ENCODE results near the gene CDK2. TPM values are rescaled to one million over a fixed set of nuclear protein-coding genes. Genes with fewer than 3 reads are reported as not detected.

Gene CDK2
- total RNA-seq, 1 donor from 2014 or later, result 26.0 TPM

DNA sequence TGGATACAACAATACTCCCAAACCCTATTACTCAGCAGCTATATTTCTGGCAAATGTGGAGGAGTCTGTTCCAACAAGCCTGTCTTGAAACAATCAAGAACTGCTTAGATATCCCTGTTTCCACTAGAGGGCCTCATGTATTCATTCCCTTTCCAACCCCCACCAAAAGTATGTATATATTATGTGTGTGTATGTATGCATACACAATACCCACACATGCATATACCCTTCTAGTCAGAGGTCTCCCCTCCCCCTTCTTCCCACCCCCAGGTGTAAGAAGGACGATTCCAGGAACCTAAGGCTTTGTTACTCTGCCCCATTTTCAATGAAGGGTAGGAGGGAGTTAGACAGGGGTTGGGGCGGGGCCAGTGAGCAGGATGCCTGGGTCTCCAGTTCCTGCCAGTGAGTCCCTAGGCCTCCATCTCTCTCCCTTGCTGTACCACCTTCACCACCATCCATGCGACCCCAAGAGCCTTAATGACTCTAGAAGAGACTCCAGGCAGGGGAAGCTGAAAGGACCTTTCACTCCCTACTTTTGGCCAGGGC is 35.8 kb upstream of the CDK2 start, which contains the start of gene DGKA:
Gene DGKA (plus strand): TSS at position 392 of the 546 bp plus-strand sequence. CDS start 5,342 bp downstream, outside the sequence.
- TF ChIP-seq POLR2AphosphoS5 (IDR thresholded peaks at IDR 0.05; ENCODE audit: insufficient read depth in 1 of 2, low read depth in 1 of 2), result peak in 1 of 2 donors; percentile 29
- TF ChIP-seq, protein P1, sequence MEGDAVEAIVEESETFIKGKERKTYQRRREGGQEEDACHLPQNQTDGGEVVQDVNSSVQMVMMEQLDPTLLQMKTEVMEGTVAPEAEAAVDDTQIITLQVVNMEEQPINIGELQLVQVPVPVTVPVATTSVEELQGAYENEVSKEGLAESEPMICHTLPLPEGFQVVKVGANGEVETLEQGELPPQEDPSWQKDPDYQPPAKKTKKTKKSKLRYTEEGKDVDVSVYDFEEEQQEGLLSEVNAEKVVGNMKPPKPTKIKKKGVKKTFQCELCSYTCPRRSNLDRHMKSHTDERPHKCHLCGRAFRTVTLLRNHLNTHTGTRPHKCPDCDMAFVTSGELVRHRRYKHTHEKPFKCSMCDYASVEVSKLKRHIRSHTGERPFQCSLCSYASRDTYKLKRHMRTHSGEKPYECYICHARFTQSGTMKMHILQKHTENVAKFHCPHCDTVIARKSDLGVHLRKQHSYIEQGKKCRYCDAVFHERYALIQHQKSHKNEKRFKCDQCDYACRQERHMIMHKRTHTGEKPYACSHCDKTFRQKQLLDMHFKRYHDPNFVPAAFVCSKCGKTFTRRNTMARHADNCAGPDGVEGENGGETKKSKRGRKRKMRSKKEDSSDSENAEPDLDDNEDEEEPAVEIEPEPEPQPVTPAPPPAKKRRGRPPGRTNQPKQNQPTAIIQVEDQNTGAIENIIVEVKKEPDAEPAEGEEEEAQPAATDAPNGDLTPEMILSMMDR (IDR thresholded peaks at IDR 0.05), result peak in 2 of 3 experiments; percentile 36 to 51
- TF ChIP-seq POLR2A (IDR thresholded peaks at IDR 0.05), result no peak
- intact Hi-C loops (cut with DNase I), result loop anchor here (5.0 kb wide), 2 partner anchors 104 to 204 kb away; partner anchors contain the start of genes CD63 and DNAJC14
- peaks cover 80% of the 10 kb centered on the region for H3K4me1 ChIP-seq
- H3K9me3 ChIP-seq, result no peaks in the 10 kb centered on the region
- no peaks in the 10 kb centered on the region for H3K27me3 ChIP-seq
- H3K27ac ChIP-seq, result peak within 1 kb of the TSS; percentile 94
- H3K36me3 ChIP-seq, result no peaks in the 10 kb centered on the region
- no peak for DNase-seq (ENCODE audit: extremely low spot score in 2 of 2)
- H3K4me3 ChIP-seq, result peak within 1 kb of the TSS; percentile 59 to 92

DNA sequence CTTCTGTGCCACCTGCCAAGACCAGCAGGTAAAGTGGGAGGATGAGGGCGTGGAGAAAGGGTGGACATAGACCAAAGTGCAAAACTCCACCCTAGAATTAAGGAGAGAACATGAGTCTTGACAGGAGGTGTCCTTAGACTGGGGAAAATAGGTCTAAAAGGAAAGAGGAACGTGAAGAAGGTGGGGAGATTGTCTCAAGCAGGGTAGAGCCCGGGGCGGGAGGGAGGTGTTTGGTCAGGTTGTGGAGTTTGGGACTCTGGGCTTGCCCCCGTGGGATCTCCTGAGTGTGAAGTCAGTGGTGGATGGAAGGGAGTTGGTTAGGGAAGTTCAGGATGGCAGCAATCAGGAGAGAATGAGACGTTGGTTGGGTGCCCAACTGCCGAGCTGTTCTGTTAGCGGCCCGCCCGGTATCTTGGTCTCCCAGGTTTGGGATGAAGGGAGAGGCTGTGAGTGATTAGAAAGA is 35.3 kb upstream of the CDK2 start:
- Histone ChIP-seq H3K4me3 (peak overlapping the region; percentile 59 to 92), H3K9me3 (no peaks in the 10 kb centered on the region), H3K27ac (peak overlapping the region; percentile 94), H3K4me1 (peaks cover 78% of the 10 kb centered on the region), H3K36me3 (no peaks in the 10 kb centered on the region), H3K27me3 (no peaks in the 10 kb centered on the region)
- intact Hi-C loops (cut with DNase I), result loop anchor here (5.0 kb wide), 2 partner anchors 104 to 204 kb away; partner anchors contain the start of genes CD63 and DNAJC14
- DNase-seq (ENCODE audit: extremely low spot score in 2 of 2), result no peak
- TF ChIP-seq POLR2AphosphoS5 (IDR thresholded peaks at IDR 0.05; ENCODE audit: insufficient read depth in 1 of 2, low read depth in 1 of 2), result no peak
- TF ChIP-seq, protein P1 (IDR thresholded peaks at IDR 0.05), result no peak
- TF ChIP-seq POLR2A (IDR thresholded peaks at IDR 0.05), result no peak

DNA sequence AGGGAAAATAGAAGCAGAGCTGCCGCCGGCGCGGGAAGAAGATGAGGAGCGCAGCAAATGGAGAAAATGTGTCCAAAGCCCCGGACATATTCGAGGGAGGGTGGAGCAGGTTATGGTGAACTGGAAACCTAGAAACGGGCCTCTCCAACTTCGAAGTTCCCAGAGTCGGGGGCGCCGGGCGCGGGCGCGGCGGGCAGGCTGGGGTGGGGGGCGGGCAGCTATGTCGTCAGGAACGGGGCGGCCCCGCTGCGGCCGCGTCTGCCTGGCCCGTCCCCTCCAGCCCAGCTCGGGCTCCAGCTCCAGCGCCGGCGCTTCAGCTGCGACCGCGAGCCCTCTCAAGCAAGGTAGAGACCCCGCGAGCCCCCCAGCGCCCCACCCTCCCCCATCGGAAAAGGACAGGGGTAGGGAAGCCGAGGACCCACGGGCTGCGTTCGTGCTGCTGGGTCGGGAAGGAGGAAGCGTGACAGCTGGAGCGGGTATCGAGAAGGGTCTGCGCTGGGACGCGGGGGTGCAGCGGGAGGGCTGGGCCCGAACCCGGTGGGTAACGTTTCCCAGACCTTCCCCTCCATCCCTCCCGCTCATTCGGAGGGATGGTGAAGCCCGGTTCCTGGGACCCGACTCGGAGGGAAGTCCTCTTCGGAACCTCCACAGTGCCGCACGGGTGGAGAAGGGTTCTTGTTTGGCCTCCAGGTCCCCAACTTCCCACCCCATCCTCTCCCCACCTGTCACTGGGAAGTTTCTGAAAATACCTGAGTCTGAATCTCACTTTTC is 34.7 kb upstream of the CDK2 start:
- H3K36me3 ChIP-seq, result no peaks in the 10 kb centered on the region
- TF ChIP-seq, protein P1 (IDR thresholded peaks at IDR 0.05), result no peak
- peak in 1 of 2 donors; percentile 64 for TF ChIP-seq POLR2AphosphoS5 (IDR thresholded peaks at IDR 0.05; ENCODE audit: insufficient read depth in 1 of 2, low read depth in 1 of 2)
- H3K4me3 ChIP-seq, result peak overlapping the region; percentile 59 to 92
- no peaks in the 10 kb centered on the region for H3K9me3 ChIP-seq
- no peak for DNase-seq (ENCODE audit: extremely low spot score in 2 of 2)
- peak overlapping the region; percentile 94 for H3K27ac ChIP-seq
- H3K4me1 ChIP-seq, result peaks cover 75% of the 10 kb centered on the region
- H3K27me3 ChIP-seq, result no peaks in the 10 kb centered on the region
- intact Hi-C loops (cut with DNase I), result loop anchor here (5.0 kb wide), 2 partner anchors 105 to 205 kb away; partner anchors contain the start of genes CD63 and DNAJC14

DNA sequence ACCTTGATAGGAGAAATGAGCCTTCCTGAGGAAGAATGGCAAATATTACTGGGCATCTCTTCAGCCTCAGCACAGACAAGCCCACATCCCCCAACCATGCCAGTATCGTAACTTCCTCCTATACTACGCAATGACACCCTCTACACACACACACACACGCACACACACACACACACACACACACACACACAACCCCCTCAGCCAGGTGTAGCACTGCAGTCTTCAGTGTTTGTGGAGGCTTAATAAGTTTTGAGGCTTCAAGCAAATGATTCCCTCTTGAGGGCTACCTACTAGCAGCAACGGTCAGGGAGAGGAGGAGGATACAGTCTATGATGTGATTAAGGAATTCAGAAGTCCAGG is 34.1 kb upstream of the CDK2 start:
- peak overlapping the region; percentile 59 to 92 for H3K4me3 ChIP-seq
- no peaks in the 10 kb centered on the region for H3K27me3 ChIP-seq
- H3K9me3 ChIP-seq, result no peaks in the 10 kb centered on the region
- no peak for TF ChIP-seq POLR2A (IDR thresholded peaks at IDR 0.05)
- TF ChIP-seq, protein P1 (IDR thresholded peaks at IDR 0.05), result no peak
- TF ChIP-seq POLR2AphosphoS5 (IDR thresholded peaks at IDR 0.05; ENCODE audit: insufficient read depth in 1 of 2, low read depth in 1 of 2), result no peak
- intact Hi-C loops (cut with DNase I), result loop anchor here (5.0 kb wide), 2 partner anchors 105 to 205 kb away; partner anchors contain the start of genes CD63 and DNAJC14
- no peak for DNase-seq (ENCODE audit: extremely low spot score in 2 of 2)
- H3K4me1 ChIP-seq, result peaks cover 75% of the 10 kb centered on the region
- no peaks in the 10 kb centered on the region for H3K36me3 ChIP-seq
- H3K27ac ChIP-seq, result peak overlapping the region; percentile 94
